Right ventricle myocardium superior (tissue), 1 donor: ENCODE measurements around the gene TGFBI. TPM values are rescaled to one million over a fixed set of nuclear protein-coding genes. Genes with fewer than 3 reads are reported as not detected.

ENCODE experiments used
- ATAC-seq: fragments of 200-7000 bp; cut with Tn5 transposase; one replicate; pipeline ENCODE4 v1.9.1; 2020; ENCODE audit warnings: mild to moderate bottlenecking; ENCODE audit not compliant: poor library complexity
- DNase-seq: peaks from one replicate; pipeline ENCODE4 v3.0.0-alpha.2; 2020
- intact Hi-C: fragments of 100-400 bp; cut with DNase I; formaldehyde crosslinking; loops from one replicate; pipeline ENCODE4 v1.11.2; 2022
- total RNA-seq: library from RNA; stranded (reverse); fragmentation: NEBNext Ultra II Directional; extraction: Animal tissue kit (Norgen Biotek cat#: 25700); gene quantifications from one replicate; pipeline ENCODE4 v1.2.1, GENCODE V29; 2021
- donor health status: DM: no; HTN: yes; CAD: no; lungs with severe emphysema.

TGFBI gene
- total RNA-seq, 1 donor from 2014 or later: 49.9 TPM

DNA sequence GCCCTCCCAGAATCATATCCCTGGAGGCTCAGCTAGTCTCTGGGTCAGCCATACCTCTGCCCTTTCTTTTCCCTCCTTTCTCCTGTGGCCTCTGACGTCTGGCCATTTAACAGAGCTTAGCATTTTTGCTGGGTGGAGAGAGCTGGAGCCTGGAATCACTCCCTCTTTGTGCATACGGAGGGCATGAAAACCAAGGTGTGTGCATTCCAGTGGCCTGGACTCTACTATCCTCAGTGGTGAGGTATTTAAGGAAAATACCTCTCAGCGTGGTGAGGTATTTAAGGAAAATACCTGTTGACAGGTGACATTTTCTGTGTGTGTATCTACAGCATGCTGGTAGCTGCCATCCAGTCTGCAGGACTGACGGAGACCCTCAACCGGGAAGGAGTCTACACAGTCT is 27.5 kb downstream of the TGFBI start:
- intact Hi-C loops: no loop called here
- ATAC-seq: no peak
- no peak for DNase-seq

GRCh38 chr5:136056771-136057335 is 28.1 kb downstream of the TGFBI start:
- intact Hi-C loops: no loop called here
- DNase-seq: no peak
- no peak for ATAC-seq

DNA sequence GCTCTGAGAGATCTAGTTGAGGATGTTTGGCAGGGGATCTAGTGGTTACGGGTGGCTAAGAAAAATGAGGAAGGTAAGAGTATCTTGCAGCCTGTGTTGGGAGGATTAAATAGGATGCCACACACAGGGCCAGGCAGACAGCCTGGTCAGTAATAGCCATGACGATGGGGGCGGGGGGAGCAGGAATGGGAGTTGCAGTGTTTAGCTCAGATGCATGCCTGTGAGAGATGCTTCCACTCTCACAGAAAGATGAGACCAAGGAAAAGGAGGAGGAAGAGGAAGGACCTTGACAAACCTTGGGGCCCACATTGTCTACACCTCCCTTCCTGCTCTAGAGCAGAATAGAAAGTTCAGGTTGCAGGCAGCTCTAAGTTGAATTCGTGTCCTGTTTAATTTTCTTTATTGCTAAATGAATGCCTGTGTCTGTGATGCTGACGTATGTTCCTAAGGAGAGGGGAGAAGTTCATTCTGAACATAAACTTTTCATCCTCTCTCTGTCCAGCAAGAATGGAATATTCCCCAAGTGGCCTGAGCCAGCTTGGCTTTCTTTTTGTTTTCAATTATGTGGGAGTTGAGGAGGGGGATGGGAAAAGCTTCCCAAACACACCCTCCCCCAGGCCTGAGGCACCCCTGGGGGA is 28.7 kb downstream of the TGFBI start:
- ATAC-seq (no peak), DNase-seq (no peak)
- intact Hi-C loops: no loop called here

GRCh38 chr5:136058039-136058971 is 29.5 kb downstream of the TGFBI start:
- intact Hi-C loops: no loop called here
- peak; percentile 69 for DNase-seq
- peak; percentile 65 for ATAC-seq

DNA sequence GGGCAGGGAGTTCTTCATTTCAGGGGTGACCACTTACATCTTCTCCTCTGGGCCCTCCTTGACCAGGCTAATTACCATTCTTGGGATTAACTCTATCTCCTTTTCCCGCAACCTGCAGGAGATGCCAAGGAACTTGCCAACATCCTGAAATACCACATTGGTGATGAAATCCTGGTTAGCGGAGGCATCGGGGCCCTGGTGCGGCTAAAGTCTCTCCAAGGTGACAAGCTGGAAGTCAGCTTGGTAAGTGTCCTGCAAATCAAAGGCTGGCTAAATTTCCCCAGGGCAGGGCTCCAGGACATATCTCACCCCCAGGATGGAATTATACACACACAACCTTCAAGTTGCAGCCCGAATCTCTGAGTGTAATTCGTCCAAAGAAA is 30.2 kb downstream of the TGFBI start:
- ATAC-seq (no peak), DNase-seq (no peak)
- intact Hi-C loops: no loop called here

DNA sequence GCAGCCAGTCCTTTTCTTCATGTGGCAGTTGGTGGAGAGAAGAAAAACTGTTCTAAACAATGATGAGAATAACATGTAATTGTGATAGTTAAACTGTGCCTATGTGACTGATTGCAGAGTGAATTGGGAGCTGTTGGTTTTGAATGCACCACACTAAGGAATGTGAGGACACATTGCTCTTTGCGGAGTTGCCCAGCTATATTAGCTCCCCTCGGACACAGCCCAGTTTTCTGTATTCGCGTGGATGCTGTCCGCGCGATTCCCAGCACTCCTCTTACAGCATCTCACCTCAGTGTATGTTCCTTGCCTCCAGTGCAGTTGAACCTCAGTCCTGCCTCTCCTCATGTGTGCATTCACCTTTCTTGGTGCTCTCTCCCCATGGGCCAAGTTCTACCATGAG is 32.2 kb downstream of the TGFBI start:
- intact Hi-C loops: loop anchor here (10.0 kb wide), 1 partner anchor 114 kb away; no protein-coding TSS in a partner anchor
- ATAC-seq: no peak
- DNase-seq: no peak

DNA sequence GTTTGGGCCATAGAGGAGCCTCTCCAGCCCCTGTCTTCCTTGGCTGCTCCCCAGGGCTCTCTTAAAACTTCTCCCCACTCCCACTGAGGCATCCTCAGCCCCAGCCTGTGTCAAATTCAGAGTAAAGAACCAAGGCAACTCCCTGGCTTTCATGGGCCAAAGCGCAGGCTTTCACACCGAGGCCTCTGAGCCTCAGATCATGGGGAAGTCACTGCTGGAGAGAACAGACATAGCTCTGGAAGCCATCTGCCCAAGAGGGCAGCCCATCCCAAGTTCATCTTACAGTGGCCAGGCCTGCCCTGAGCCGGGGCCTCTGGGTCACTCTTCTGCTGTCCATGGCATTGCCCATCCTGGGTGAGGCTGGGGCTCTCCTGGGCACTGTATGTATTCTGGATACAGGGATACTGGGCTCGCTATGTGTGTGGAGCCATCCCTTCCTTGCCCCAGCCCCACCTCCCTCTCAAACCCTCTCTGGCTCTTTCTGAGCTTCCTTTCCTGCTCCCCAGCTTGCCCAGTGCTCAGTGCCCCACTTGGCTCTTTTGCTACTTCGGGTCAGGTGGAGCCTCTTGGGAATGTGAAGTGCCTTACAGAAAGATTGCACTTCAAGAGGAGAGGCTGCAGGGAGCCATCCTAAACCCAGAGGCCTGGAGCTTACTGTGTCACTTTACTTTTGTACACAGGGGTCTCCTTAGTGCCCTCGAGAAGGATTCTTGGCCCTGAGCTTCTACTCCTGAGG is 33.0 kb downstream of the TGFBI start:
- no peak for ATAC-seq
- no peak for DNase-seq
- intact Hi-C loops: loop anchor here (10.0 kb wide), 1 partner anchor 113 kb away; no protein-coding TSS in a partner anchor

GRCh38 chr5:136062366-136063274 is 33.8 kb downstream of the TGFBI start:
- DNase-seq: no peak
- intact Hi-C loops: loop anchor here (10.0 kb wide), 1 partner anchor 112 kb away; no protein-coding TSS in a partner anchor
- ATAC-seq: no peak

- intact Hi-C loops: loop anchor here (10.0 kb wide), 1 partner anchor 111 kb away; no protein-coding TSS in a partner anchor
- DNase-seq (no peak), ATAC-seq (no peak)
Observed at GRCh38 chr5:136063778-136064465, 35.1 kb downstream of the TGFBI start.

DNA sequence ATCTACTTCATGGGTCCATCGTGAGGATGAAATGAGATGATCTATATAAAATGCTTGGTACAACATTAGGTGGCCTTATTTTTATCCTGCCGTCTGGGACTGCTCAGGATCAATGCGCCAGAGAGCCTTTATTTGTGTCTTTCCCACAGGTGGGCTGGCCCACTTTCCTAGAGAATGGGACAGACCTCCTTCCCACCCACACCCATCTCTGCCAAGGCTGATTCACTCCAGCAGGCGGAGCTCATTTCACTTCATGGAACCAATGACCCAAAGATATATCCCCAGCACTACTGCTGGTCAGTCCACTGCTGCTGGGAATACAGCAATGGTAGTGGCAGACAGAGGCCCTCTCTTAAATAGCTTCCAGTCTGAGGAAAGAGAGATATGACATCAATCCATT is 35.7 kb downstream of the TGFBI start:
- intact Hi-C loops: loop anchor here (10.0 kb wide), 1 partner anchor 110 kb away; no protein-coding TSS in a partner anchor
- no peak for ATAC-seq
- no peak for DNase-seq

GRCh38 chr5:136065588-136065987 is 36.8 kb downstream of the TGFBI start:
- intact Hi-C loops: loop anchor here (10.0 kb wide), 1 partner anchor 109 kb away; no protein-coding TSS in a partner anchor
- ATAC-seq (no peak), DNase-seq (no peak)

GRCh38 chr5:136066661-136067271 is 38.0 kb downstream of the TGFBI start:
- ATAC-seq: peak; percentile 88
- peak; percentile 61 for DNase-seq
- intact Hi-C loops: loop anchor here (10.0 kb wide), 1 partner anchor 108 kb away; no protein-coding TSS in a partner anchor

DNA sequence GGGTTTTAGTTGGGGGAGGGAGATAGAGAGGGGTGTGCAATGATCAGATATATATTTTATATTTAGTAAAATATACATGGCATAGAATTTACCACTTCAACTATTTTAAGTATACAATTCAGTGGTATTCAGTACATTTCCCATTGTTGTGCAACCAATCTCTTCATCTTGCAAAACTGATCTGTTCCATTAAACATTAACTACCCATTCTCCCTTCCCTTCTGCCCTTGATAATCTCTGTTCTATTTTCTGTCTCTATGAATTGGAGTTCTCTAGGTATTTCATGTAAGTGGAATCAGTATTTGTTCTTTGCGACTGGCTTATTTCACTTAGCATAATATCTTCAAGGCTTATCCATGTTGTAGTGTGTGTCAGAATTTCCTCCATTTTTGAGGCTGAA is 38.6 kb downstream of the TGFBI start:
- DNase-seq: no peak
- intact Hi-C loops: loop anchor here (10.0 kb wide), 1 partner anchor 107 kb away; no protein-coding TSS in a partner anchor
- ATAC-seq: no peak

- no peak for DNase-seq
- intact Hi-C loops: no loop called here
- ATAC-seq: peak; percentile 43
Observed at GRCh38 chr5:136070486-136071285, 41.9 kb downstream of the TGFBI start.

DNA sequence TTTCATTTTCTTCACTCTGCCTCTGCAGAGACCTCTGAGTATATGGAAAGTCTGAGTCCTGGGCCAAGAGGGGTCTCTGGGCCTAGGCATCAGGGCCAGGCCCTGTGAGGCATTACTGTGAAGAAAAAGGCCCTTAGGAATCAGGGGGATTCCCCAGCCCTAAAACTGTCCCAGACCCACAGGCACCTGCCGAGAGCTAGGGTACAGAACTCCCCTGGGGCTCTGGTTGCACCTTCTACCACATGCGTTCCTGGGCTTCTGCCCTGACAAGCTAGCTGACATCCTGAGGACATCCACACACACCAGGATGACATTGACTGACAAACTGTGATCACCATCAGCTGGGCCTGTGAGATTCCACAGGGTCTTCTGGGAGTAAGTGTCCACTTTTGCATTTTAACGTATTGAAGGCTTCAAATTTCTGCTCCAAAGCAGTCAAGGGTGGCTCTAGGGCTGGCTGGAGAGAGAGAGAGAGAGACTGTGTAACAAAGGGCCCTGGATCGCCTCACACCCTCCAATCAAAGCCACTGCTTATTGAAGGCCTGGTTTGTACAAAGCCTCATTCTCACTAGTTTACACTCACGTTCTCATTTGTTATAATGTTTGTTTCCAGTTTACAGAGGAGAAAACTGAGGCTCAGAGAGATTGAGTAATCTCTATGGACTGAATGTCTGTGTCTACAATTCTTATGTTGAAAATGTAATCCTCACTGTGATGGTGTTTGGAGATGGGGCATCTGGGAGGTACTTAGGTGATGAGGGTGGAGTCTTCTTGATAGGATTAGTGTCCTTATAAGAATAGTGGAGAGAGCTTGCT is 45.1 kb downstream of the TGFBI start:
- ATAC-seq (no peak), DNase-seq (no peak)
- intact Hi-C loops: no loop called here
